GM19372 (cell line): ENCODE results near the gene HS3ST4.

Experiments
- ATAC-seq: cut with Tn5 transposase; IDR thresholded peaks from one replicate; pipeline ENCODE4 v1.9.1; 2021; ENCODE audit warnings: mild to moderate bottlenecking, low read depth, moderate library complexity; ENCODE audit not compliant: unreplicated experiment

The HS3ST4 gene

GRCh38 chr16:25877103-25877502, 185.3 kb downstream of the HS3ST4 start:
- ATAC-seq = no peak

- no peak for ATAC-seq
These were observed 194.8 kb downstream of the HS3ST4 start for GRCh38 chr16:25886598-25886997.

GRCh38 chr16:25888868-25889267, 197.1 kb downstream of the HS3ST4 start:
- ATAC-seq = no peak

GRCh38 chr16:25893332-25893731, 201.6 kb downstream of the HS3ST4 start:
- ATAC-seq = no peak

- ATAC-seq = no peak
These were observed 202.3 kb downstream of the HS3ST4 start for GRCh38 chr16:25894093-25894492.

- no peak for ATAC-seq
These were observed 203.6 kb downstream of the HS3ST4 start for GRCh38 chr16:25895380-25895779.

GRCh38 chr16:25896411-25896810, 204.7 kb downstream of the HS3ST4 start:
- ATAC-seq = no peak

- ATAC-seq = no peak
These were observed 205.9 kb downstream of the HS3ST4 start for GRCh38 chr16:25897702-25898101.

GRCh38 chr16:25905810-25906209, 214.1 kb downstream of the HS3ST4 start:
- no peak for ATAC-seq

- no peak for ATAC-seq
These were observed 219.2 kb downstream of the HS3ST4 start for GRCh38 chr16:25910971-25911370.

- ATAC-seq = no peak
These were observed 220.6 kb downstream of the HS3ST4 start for GRCh38 chr16:25912321-25912720.

- ATAC-seq = no peak
These were observed 222.7 kb downstream of the HS3ST4 start for GRCh38 chr16:25914357-25914962.

- no peak for ATAC-seq
These were observed 224.3 kb downstream of the HS3ST4 start for GRCh38 chr16:25916037-25916436.

- ATAC-seq = no peak
These were observed 230.7 kb downstream of the HS3ST4 start for GRCh38 chr16:25922438-25922837.

- no peak for ATAC-seq
These were observed 233.7 kb downstream of the HS3ST4 start for GRCh38 chr16:25925421-25925820.

GRCh38 chr16:25931473-25932035, 239.8 kb downstream of the HS3ST4 start:
- ATAC-seq = no peak

- no peak for ATAC-seq
These were observed 250.2 kb downstream of the HS3ST4 start for GRCh38 chr16:25941800-25942499.

- ATAC-seq = no peak
These were observed 259.0 kb downstream of the HS3ST4 start for GRCh38 chr16:25950586-25951281.

GRCh38 chr16:25951999-25952398, 260.2 kb downstream of the HS3ST4 start:
- no peak for ATAC-seq

- no peak for ATAC-seq
These were observed 261.2 kb downstream of the HS3ST4 start for GRCh38 chr16:25952983-25953382.

- ATAC-seq = no peak
These were observed 265.9 kb downstream of the HS3ST4 start for GRCh38 chr16:25957707-25958106.
